WTC11 (cell line): ENCODE measurements around the gene PIGO. TPM values are rescaled to one million over a fixed set of nuclear protein-coding genes. Genes with fewer than 3 reads are reported as not detected.

Source experiments
- ATAC-seq: fragments of 200-7000 bp; cut with Tn5 transposase; 2 replicates; pipeline ENCODE4 v1.10.0; 2021; ENCODE audit warnings: mild to moderate bottlenecking, moderate library complexity
- CTCF ChIA-PET: fragments of 300-600 bp; sonication (Branson Sonifier 250); formaldehyde crosslinking; loops from one replicate; lab custom pipeline; 2021; ENCODE audit warnings: antibody characterized with exemption; lab: Charles Lee
- POLR2A ChIA-PET: fragments of 350-600 bp; sonication (Branson Sonifier 250); formaldehyde crosslinking; loops from one replicate; lab custom pipeline; 2021; ENCODE audit warnings: antibody characterized with exemption; lab: Charles Lee
- DNase-seq: peaks from one replicate; pipeline ENCODE4 v3.0.0; 2021; ENCODE audit warnings: low spot score
- H3K27ac Mint-ChIP-seq: 2 replicates; pipeline ENCODE4 v1.8.0; 2021; ENCODE audit warnings: mixed read lengths
- H3K27me3 Mint-ChIP-seq: 2 replicates; pipeline ENCODE4 v1.8.0; 2021; ENCODE audit warnings: low read depth, mild to moderate bottlenecking, moderate library complexity, mixed read lengths
- H3K36me3 Mint-ChIP-seq: 2 replicates; pipeline ENCODE4 v1.8.0; 2021; ENCODE audit warnings: mixed read lengths
- H3K4me1 Mint-ChIP-seq: 2 replicates; pipeline ENCODE4 v1.8.0; 2022; ENCODE audit warnings: mixed read lengths
- H3K4me3 Mint-ChIP-seq: 2 replicates; pipeline ENCODE4 v1.8.0; 2021; ENCODE audit warnings: mild to moderate bottlenecking, moderate library complexity, mixed read lengths
- H3K9me3 Mint-ChIP-seq: 2 replicates; pipeline ENCODE4 v1.8.0; 2021; ENCODE audit warnings: mixed read lengths
- CREB1 ChIP-seq: sonication (generic); formaldehyde crosslinking; IDR thresholded peaks from 2 replicates; pipeline ENCODE4 v1.8.0; 2023; ENCODE audit warnings: mild to moderate bottlenecking, missing genetic modification reagents
- FOXK1 ChIP-seq: sonication (generic); formaldehyde crosslinking; IDR thresholded peaks from 2 replicates; pipeline ENCODE4 v1.8.0; 2022; ENCODE audit warnings: mild to moderate bottlenecking, moderate library complexity, missing genetic modification reagents
- JAZF1 ChIP-seq: fragments of 250-450 bp; sonication (Bioruptor Pico); IDR thresholded peaks from 2 replicates; pipeline ENCODE4 v1.9.0; 2021; ENCODE audit warnings: moderate library complexity, mild to moderate bottlenecking, inconsistent platforms
- JUN ChIP-seq: sonication (generic); formaldehyde crosslinking; IDR thresholded peaks from 2 replicates; pipeline ENCODE4 v1.8.0; 2023; ENCODE audit warnings: mild to moderate bottlenecking, missing genetic modification reagents
- PRRX2 ChIP-seq: fragments of 250-450 bp; sonication (Bioruptor Pico); IDR thresholded peaks from 2 replicates; pipeline ENCODE4 v1.8.0; 2021; ENCODE audit warnings: mild to moderate bottlenecking
- RELA ChIP-seq: sonication (generic); formaldehyde crosslinking; IDR thresholded peaks from 2 replicates; pipeline ENCODE4 v1.8.1; 2022; ENCODE audit warnings: missing genetic modification reagents, mild to moderate bottlenecking, borderline replicate concordance
- total RNA-seq: library from RNA; stranded (reverse); gene quantifications from 3 replicates; pipeline ENCODE4 v1.2.3, GENCODE V29; 2021
- TF ChIP-seq, protein P1 (sequence below): sonication (generic); formaldehyde crosslinking; IDR thresholded peaks from 2 replicates; pipeline ENCODE4 v1.8.0; 2023; ENCODE audit warnings: mild to moderate bottlenecking, missing genetic modification reagents
- TF ChIP-seq, protein P2 (sequence below): sonication (generic); formaldehyde crosslinking; IDR thresholded peaks from 2 replicates; pipeline ENCODE4 v1.8.1; 2023; ENCODE audit warnings: mild to moderate bottlenecking, missing genetic modification reagents, moderate library complexity
- TF ChIP-seq, protein P3 (sequence below): sonication (generic); formaldehyde crosslinking; IDR thresholded peaks from 2 replicates; pipeline ENCODE4 v1.8.1; 2022; ENCODE audit warnings: low read depth, missing genetic modification reagents, borderline replicate concordance
- TF ChIP-seq, protein P4 (sequence below): fragments of 250-450 bp; sonication (Bioruptor Pico); conservative IDR thresholded peaks from 2 replicates; pipeline ENCODE4 v1.9.0; 2021; ENCODE audit warnings: mild to moderate bottlenecking
- TF ChIP-seq, protein P5 (sequence below): sonication (generic); formaldehyde crosslinking; IDR thresholded peaks from 2 replicates; pipeline ENCODE4 v1.8.1; 2022; ENCODE audit warnings: mild to moderate bottlenecking, moderate library complexity, missing genetic modification reagents
- TF ChIP-seq, protein P6 (sequence below): sonication (generic); formaldehyde crosslinking; IDR thresholded peaks from 2 replicates; pipeline ENCODE4 v1.8.0; 2022; ENCODE audit warnings: mild to moderate bottlenecking, missing genetic modification reagents

PIGO gene
- total RNA-seq, 1 experiment from 2014 or later: 23.8 TPM

DNA sequence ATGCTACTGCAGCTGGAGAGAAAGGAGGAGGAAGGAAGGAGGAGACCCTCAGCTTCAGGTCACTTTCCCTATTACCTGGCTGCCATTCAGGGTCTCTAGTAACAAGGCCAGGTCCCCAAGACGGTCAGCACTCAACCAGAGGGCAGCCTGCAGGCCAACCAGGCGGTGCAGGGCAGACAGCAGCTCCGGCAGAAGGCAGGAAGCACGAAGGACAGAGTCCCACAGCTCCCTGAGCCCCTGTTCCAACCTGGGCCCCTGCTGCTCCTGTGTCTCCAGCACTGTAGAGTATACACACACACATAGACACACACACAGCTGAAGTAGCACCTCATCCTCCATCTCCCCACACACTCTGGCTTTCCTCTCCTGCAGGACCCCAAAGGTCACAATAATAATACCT is 18.3 kb downstream of the PIGO start:
- no peak for ATAC-seq
- no peak for DNase-seq
- TF ChIP-seq RELA (CRISPR knock-in tag): no peak
- no peak for TF ChIP-seq CREB1 (CRISPR knock-in tag)
- TF ChIP-seq, protein P1, sequence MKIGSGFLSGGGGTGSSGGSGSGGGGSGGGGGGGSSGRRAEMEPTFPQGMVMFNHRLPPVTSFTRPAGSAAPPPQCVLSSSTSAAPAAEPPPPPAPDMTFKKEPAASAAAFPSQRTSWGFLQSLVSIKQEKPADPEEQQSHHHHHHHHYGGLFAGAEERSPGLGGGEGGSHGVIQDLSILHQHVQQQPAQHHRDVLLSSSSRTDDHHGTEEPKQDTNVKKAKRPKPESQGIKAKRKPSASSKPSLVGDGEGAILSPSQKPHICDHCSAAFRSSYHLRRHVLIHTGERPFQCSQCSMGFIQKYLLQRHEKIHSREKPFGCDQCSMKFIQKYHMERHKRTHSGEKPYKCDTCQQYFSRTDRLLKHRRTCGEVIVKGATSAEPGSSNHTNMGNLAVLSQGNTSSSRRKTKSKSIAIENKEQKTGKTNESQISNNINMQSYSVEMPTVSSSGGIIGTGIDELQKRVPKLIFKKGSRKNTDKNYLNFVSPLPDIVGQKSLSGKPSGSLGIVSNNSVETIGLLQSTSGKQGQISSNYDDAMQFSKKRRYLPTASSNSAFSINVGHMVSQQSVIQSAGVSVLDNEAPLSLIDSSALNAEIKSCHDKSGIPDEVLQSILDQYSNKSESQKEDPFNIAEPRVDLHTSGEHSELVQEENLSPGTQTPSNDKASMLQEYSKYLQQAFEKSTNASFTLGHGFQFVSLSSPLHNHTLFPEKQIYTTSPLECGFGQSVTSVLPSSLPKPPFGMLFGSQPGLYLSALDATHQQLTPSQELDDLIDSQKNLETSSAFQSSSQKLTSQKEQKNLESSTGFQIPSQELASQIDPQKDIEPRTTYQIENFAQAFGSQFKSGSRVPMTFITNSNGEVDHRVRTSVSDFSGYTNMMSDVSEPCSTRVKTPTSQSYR: no peak
- TF ChIP-seq FOXK1: no peak
- peaks cover 16% of the 10 kb centered on the region for H3K4me1 Mint-ChIP-seq
- H3K9me3 Mint-ChIP-seq: no peaks in the 10 kb centered on the region
- ChIA-PET CTCF (interaction anchor here (1.1 to 1.9 kb wide), 2 partner anchors 38 to 376 kb away, joined by 3 to 6 read pairs; no protein-coding TSS in a partner anchor), POLR2A (interaction anchor here (2.2 kb wide), 1 partner anchor 19 kb away, joined by 9 read pairs; the partner anchor contains the start of gene PIGO)
- peaks cover 47% of the 10 kb centered on the region for H3K36me3 Mint-ChIP-seq
- H3K27ac Mint-ChIP-seq: no peak overlapping the region; the same call in 1 of the 2 replicates
- H3K27me3 Mint-ChIP-seq: no peaks in the 10 kb centered on the region
- peak overlapping the region; percentile 92 for H3K4me3 Mint-ChIP-seq

DNA sequence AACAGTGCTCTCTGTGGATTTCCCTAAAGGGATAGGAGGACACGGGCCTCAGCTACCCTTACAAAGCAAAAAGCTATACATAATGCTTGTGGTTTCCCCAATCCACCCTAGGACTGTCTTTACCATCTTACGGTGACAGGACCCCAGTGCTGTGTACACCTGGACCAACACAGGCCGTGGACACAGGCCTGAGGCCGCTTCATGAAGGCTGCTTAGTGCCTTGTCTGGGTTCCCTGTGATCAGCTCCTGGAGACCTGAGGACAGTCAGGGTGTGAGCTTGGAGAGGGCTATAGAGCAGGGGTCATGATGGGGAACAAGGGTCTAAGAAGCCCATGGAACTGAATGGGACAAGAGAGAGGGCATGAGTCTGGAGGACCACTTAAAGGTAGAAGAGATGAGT is 19.5 kb downstream of the PIGO start:
- DNase-seq (no peak), ATAC-seq (no peak)
- Mint-ChIP-seq H3K9me3 (no peaks in the 10 kb centered on the region), H3K4me1 (peaks cover 19% of the 10 kb centered on the region), H3K27ac (no peak overlapping the region), H3K36me3 (peaks cover 47% of the 10 kb centered on the region), H3K4me3 (no peak overlapping the region; the same call in 1 of the 2 replicates), H3K27me3 (no peaks in the 10 kb centered on the region)
- POLR2A ChIA-PET: no interaction called here
- TF ChIP-seq PRRX2 (CRISPR knock-in tag): no peak
- TF ChIP-seq, protein P2, sequence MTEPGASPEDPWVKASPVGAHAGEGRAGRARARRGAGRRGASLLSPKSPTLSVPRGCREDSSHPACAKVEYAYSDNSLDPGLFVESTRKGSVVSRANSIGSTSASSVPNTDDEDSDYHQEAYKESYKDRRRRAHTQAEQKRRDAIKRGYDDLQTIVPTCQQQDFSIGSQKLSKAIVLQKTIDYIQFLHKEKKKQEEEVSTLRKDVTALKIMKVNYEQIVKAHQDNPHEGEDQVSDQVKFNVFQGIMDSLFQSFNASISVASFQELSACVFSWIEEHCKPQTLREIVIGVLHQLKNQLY (CRISPR knock-in tag): no peak
- TF ChIP-seq, protein P3, sequence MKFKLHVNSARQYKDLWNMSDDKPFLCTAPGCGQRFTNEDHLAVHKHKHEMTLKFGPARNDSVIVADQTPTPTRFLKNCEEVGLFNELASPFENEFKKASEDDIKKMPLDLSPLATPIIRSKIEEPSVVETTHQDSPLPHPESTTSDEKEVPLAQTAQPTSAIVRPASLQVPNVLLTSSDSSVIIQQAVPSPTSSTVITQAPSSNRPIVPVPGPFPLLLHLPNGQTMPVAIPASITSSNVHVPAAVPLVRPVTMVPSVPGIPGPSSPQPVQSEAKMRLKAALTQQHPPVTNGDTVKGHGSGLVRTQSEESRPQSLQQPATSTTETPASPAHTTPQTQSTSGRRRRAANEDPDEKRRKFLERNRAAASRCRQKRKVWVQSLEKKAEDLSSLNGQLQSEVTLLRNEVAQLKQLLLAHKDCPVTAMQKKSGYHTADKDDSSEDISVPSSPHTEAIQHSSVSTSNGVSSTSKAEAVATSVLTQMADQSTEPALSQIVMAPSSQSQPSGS (CRISPR knock-in tag): no peak
- TF ChIP-seq CREB1 (CRISPR knock-in tag): no peak
- TF ChIP-seq JUN (CRISPR knock-in tag): no peak
- no peak for TF ChIP-seq JAZF1 (CRISPR knock-in tag)
- TF ChIP-seq, protein P4, sequence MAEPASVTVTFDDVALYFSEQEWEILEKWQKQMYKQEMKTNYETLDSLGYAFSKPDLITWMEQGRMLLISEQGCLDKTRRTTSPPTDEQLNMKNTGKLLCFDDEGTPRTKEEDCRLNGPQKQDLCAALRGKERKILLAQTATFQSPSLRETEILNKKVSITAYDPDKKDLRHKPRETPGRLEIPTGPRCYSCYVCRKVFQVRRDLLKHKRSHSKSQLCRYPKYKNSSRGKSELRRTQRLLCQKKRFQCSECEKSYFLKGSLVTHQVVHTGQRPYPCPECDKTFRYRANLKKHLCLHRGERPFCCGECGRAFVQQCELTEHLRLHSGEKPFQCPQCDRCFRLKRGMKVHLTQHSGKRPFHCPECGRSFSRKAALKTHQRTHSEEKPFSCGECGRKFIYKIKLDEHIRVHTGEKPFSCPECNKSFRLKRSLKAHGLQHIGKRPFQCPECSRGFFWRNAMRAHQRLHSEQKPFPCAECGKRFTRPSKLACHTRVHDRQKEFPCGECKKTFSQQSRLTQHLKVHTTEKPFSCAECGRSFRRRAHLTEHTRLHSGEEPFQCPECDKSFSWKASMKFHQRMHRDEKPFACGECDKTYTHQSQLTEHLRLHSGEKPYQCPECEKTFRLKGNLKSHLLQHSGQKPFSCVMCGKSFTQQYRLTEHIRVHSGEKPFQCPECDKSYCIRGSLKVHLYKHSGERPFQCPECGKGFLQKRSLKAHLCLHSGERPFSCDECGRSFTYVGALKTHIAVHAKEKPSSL (CRISPR knock-in tag): no peak
- TF ChIP-seq, protein P5, sequence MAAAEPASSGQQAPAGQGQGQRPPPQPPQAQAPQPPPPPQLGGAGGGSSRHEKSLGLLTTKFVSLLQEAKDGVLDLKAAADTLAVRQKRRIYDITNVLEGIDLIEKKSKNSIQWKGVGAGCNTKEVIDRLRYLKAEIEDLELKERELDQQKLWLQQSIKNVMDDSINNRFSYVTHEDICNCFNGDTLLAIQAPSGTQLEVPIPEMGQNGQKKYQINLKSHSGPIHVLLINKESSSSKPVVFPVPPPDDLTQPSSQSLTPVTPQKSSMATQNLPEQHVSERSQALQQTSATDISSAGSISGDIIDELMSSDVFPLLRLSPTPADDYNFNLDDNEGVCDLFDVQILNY (CRISPR knock-in tag): no peak
- CTCF ChIA-PET: interaction anchor here (0.7 to 1.1 kb wide), 2 partner anchors 26 to 40 kb away, joined by 3 read pairs; no protein-coding TSS in a partner anchor

DNA sequence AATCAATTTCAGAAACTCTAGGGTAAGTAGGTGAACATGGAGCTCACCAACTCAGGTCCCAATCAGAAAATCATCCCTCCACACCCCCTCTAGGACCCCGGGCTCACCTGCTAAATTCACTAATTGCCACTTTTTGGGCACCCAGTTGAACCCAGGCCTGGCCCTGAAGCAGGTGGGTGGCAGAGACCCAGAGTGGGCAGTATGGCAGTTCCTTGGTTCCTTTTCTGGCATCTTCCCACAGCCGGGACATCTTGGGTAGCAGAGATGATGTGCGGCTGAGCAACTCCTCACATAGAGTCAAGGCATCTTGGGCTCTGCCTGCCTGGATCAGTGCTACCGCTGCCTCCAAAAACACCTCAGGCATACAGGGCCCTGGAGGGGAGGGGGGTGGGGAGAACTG is 21.0 kb downstream of the PIGO start:
- H3K27me3 Mint-ChIP-seq: no peaks in the 10 kb centered on the region
- ChIA-PET POLR2A (no interaction called here), CTCF (no interaction called here)
- H3K4me3 Mint-ChIP-seq: no peak overlapping the region
- no peaks in the 10 kb centered on the region for H3K9me3 Mint-ChIP-seq
- no peak for TF ChIP-seq FOXK1
- TF ChIP-seq, protein P6, sequence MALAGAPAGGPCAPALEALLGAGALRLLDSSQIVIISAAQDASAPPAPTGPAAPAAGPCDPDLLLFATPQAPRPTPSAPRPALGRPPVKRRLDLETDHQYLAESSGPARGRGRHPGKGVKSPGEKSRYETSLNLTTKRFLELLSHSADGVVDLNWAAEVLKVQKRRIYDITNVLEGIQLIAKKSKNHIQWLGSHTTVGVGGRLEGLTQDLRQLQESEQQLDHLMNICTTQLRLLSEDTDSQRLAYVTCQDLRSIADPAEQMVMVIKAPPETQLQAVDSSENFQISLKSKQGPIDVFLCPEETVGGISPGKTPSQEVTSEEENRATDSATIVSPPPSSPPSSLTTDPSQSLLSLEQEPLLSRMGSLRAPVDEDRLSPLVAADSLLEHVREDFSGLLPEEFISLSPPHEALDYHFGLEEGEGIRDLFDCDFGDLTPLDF (CRISPR knock-in tag): no peak
- no peak for DNase-seq
- no peak overlapping the region for H3K27ac Mint-ChIP-seq
- ATAC-seq: no peak
- H3K36me3 Mint-ChIP-seq: peaks cover 55% of the 10 kb centered on the region
- H3K4me1 Mint-ChIP-seq: peaks cover 26% of the 10 kb centered on the region
